Coronary artery (tissue), 2 donors: Measurements from ENCODE around the gene HES6.

Source experiments
- DNase-seq: peaks from one replicate; pipeline ENCODE4 v3.0.0-alpha.2; 2017; ENCODE audit warnings: low spot score
- H3K27ac ChIP-seq, 2 donors: fragments of 200-600 bp; sonication (generic); one replicate each; pipeline ENCODE4 v1.5.1; 2016 to 2019
- H3K4me3 ChIP-seq: fragments of 200-600 bp; sonication (generic); 2 replicates; pipeline ENCODE4 v1.5.1; 2016; ENCODE audit warnings: mild to moderate bottlenecking, moderate library complexity
- TF ChIP-seq, protein P1 (sequence below): fragments of 200-600 bp; sonication (generic); IDR thresholded peaks from one replicate; pipeline ENCODE4 v1.5.1; 2019; ENCODE audit warnings: antibody characterized with exemption

HES6 gene

DNA sequence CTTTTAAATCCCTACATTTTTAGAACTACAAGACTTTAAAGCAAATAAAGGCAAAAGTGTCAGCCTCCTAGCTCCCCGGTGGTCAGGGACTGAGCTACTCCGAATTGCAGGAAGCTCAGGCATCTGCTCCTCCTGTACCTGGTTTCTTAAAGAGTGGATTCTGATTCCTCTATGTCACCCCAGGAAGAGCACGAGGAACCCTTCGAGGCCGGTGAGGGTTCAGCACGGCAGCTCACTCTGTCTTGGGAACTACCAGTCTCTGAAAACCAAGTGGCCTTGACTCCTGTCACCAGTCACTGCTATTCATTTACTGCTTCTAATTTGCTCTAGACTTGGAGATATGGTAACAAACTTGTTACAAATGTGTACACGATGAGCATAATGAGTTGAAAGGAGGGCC is 46.3 kb upstream of the HES6 start:
- no peak for DNase-seq
- TF ChIP-seq, protein P1, sequence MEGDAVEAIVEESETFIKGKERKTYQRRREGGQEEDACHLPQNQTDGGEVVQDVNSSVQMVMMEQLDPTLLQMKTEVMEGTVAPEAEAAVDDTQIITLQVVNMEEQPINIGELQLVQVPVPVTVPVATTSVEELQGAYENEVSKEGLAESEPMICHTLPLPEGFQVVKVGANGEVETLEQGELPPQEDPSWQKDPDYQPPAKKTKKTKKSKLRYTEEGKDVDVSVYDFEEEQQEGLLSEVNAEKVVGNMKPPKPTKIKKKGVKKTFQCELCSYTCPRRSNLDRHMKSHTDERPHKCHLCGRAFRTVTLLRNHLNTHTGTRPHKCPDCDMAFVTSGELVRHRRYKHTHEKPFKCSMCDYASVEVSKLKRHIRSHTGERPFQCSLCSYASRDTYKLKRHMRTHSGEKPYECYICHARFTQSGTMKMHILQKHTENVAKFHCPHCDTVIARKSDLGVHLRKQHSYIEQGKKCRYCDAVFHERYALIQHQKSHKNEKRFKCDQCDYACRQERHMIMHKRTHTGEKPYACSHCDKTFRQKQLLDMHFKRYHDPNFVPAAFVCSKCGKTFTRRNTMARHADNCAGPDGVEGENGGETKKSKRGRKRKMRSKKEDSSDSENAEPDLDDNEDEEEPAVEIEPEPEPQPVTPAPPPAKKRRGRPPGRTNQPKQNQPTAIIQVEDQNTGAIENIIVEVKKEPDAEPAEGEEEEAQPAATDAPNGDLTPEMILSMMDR, result no peak
- H3K4me3 ChIP-seq, result peak overlapping the region; percentile 84
- H3K27ac ChIP-seq, result peak overlapping the region; percentile 90 to 94

DNA sequence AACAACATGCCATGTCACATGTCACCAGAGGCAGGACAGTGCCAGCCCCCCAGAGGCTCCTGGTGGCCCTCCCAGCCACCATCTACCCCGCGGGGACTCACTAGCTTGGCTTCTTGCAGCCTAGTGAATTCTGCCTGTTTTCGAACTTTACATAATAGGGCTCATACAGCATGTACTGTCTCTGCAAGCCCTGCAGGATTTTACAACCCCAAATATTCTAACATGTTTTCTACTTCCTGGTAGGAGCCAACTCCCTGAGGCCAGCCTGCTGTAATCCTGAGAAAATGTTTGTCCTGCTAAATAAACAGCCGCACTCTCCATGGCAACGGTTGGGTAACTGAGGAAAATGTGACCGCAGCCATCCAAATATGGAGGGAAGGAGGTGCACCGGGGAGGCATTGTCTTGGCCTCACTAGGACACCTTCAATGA is 45.8 kb upstream of the HES6 start:
- TF ChIP-seq, protein P1, result no peak
- peak; percentile 90 for DNase-seq
- H3K4me3 ChIP-seq, result peak overlapping the region; percentile 84
- peak overlapping the region; percentile 90 to 94 for H3K27ac ChIP-seq

DNA sequence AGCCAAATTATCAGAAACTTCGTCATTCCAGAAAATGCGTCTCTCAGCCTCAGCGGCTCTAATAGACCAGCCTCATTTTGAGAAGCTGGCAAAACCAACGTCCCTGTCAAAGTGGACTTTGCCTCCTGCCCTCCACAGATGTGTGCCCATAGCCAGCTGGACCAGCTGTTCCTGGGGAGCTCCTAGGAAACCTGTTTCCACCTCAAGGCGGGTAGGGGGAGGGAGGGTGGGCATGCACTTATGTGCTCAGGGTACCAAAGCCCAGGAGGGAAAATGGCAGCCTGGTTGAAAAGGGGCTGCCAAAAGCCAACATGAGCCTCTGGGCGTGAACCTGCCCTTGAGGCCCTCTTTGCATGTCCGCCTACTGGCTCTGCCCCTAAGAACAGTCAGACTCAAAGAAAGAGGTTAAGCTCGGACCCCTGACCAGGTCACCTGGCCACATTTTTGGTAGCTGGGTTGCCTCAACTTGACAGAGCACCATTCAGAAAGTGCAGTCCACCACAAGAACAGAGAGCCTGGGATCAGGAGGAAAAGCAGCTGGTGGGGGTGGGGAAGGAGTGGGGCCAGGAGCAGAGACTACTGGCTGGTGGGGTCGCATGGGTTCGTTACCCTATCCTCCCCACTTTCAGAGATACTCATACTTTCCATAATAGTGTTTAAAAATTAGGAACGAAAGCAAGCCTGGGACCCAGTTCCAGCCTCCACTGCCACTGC is 45.1 kb upstream of the HES6 start:
- H3K4me3 ChIP-seq, result peak overlapping the region; percentile 84
- TF ChIP-seq, protein P1, result no peak
- peak overlapping the region; percentile 90 to 94 for H3K27ac ChIP-seq
- no peak for DNase-seq

DNA sequence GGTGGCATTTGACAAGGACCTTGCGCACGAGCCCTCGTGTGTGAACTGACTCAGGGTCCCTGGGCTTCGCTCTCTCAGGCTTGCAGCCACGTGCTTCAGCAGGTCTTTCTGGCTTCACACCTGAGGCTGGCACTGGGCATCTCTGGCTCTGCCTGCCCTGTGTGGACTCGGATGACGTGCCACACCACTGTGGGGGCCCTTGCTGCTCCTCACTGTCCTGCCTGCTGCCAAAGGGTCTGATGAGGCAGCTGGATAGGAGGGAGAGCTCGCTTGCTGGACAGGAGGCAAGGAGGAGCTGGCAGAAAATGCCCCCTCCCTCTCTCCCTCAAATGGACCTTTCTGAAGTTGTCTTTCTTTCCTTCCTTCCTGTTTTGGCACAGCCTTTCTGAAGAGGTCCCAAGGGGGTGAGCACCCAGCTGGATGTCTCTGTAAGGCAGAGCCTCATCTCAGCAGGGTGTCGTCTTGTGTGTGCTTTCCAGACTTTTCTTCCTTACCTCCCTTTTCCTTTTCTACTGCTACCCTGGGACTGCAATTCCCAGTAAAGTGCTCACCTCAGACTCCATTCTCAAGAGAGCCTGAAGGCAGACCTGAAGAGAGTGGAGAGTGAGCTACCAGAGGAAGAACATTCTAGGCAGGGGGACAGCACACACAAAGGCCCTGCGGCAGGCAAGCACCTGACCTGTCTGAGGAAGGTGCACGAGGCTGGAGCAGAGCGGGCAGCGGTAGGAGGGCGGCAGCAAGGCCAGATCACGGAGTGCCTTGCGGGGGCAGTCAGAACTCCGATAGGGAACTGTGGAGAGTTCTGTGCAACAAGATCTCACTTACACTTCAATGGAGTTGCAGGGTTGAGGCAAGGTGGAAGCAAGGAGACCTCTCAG is 43.3 kb upstream of the HES6 start:
- no peak overlapping the region for H3K27ac ChIP-seq
- no peak for DNase-seq
- no peak overlapping the region for H3K4me3 ChIP-seq
- TF ChIP-seq, protein P1, result no peak

DNA sequence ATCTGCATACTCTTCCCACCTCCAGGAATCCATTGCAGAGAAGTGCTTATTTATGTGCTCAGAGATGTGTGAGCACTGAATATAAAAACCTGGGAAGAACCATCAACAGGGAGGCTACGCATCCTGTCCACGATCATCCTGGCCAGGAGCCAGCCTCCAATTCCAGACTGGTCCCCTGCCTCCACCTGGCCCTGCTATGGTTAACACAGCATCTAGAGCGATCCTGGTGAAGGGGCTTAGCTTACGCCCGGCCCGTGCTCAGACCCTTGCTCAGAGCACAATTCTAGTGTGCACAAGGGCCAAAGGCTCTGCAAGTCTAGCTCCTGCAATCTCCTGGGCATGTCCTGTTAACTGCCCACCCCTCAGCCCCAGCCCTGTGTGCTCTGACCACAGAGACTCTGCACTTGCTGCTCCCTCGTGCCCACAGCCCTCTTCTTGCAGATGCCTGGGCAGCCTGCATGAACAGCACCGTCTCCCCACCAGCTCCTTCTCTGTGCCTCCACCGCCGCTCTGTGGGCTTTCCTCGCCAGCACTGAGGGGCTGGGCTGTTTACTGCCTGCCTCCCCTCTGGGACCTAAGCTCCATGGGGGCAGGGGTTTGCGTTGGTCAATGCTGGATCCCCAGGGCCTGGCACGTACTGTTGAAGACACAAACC is 42.1 kb upstream of the HES6 start:
- Histone ChIP-seq H3K4me3 (no peak overlapping the region), H3K27ac (no peak overlapping the region)
- DNase-seq, result no peak
- TF ChIP-seq, protein P1, result no peak

DNA sequence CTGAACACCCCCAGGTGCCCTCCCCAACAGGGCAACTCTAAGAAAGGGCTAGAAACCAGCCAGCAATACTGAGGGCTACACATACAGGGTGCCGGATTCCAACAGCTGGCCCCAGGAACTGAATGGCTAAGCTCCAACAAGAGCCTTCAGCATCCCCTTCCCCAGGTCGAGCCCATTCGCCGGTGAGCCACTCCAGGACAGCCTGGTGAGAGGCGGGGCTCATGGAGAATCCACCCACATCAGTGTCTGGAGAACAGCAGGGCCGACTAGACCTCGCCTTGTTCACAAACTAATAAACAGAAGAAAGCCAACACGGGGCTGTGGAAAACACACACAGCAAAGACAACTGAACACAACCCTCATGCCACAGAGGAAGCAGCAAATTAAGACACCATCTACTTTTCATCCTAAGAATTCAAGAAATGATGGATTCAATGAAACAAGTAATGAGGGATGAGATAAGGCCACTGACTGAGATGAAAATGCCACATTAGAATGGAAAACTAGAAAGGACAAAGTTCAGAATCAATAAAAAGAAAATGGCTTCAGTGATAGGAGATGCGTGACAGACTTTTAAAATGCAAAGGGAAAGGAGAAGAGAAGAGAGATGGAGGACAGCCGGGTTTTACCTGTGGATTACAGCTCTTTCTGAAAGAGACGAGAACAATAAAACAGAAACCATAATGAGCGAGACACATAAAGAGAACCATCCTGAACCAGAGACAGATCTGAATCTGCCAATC is 40.4 kb upstream of the HES6 start:
- Histone ChIP-seq H3K27ac (no peak overlapping the region), H3K4me3 (no peak overlapping the region)
- no peak for DNase-seq
- TF ChIP-seq, protein P1, result no peak
